ENCODE measurements around the gene LLCFC1.

The LLCFC1 gene

DNA sequence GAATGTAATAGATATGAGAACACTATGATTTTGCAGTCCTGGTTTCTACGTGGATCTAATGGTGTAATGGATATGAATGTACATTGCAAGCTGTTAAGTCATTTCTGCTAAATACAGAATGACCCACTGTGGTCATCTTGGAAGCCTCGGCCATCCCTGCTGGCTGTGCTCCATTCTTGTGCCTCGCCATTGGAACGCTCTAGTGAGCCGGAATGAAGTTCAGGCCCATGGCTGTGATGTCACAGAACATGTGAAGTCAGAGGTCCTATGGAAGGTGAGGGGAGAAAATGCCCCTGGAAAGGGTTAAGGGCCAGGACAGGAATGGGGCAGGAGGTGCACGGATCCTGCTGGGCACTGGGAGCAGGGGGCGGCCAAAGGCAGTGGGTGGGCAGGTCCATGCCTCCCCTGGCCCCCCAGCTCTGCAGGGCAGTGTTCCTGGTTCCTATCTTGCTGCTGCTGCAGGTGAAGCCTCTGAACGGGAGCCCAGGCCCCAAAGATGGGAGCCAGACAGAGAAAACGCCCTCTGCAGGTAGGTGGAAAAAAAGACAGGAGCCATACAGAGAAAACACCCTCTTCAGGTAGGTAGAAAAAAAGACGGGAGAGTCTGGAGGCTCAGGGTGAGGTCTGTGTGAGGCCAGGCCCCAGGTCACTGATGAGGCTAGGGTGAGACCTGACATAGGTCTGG is at the start of gene LLCFC1:
TSS of gene LLCFC1 (plus strand) at position 259 of the 685 bp plus-strand sequence. CDS start at position 397, 138 bp downstream.
- no peak for DNase-seq (ENCODE audit: extremely low read depth in 1 of 2, low read depth in 1 of 2)

DNA sequence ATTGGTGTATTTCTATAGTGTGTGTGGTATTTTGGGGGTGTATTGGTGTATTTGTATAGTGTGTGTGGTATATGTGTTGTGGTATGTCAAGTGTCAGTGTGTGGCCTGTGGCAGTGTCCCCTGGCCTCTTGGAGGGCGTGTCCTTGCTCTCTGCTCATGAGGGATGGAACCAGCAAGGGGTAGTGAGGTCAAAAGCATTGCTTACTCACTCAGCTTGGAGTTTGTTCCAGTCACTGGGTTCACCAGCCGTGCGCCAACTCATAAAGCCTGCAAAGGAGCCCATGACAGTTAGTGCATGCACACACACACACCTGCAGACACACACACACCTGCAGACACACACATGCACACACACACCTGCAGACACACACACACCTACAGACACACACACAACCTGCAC is 49.5 kb upstream of the LLCFC1 start:
- no peak for DNase-seq (ENCODE audit: extremely low read depth in 1 of 2, low read depth in 1 of 2)

- DNase-seq (ENCODE audit: extremely low read depth in 1 of 2, low read depth in 1 of 2): no peak
Measured at GRCh38 chr7:142890874-142891485, 48.3 kb upstream of the LLCFC1 start.

DNA sequence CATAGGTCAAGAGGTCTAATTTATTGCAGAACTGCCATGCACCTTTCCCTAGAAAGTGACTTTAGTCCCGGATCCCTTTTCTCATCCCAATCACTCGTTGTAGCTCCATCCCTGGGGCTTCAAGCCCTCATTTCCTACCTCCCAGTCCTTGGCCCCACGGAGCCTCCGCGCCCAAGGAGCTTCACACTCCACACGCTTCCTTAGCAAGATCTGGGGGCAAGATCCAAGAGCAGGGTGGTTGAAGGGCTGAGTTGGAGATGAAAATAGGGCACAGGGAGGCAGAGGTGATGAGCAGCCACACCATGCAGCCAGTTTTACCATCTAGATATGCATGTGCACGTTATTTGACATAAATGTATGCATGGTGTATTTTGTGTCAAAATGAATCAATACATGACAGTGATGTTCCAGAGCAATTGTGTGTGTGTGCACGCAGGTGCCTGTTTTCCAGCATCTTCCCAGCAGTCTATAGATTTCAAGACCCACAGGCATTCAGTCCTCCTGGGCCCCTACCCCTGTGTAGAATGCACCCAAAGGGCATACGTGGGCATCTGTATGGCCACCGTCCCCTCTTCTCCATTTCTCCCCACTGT is 47.7 kb upstream of the LLCFC1 start:
- no peak for DNase-seq (ENCODE audit: extremely low read depth in 1 of 2, low read depth in 1 of 2)

- DNase-seq (ENCODE audit: extremely low read depth in 1 of 2, low read depth in 1 of 2): no peak
Measured at GRCh38 chr7:142892951-142893350, 46.3 kb upstream of the LLCFC1 start.

GRCh38 chr7:142894112-142894984 is 44.9 kb upstream of the LLCFC1 start:
- no peak for DNase-seq (ENCODE audit: extremely low read depth in 1 of 2, low read depth in 1 of 2)

- no peak for DNase-seq (ENCODE audit: extremely low read depth in 1 of 2, low read depth in 1 of 2)
Measured at GRCh38 chr7:142894985-142895593, 44.2 kb upstream of the LLCFC1 start.

DNA sequence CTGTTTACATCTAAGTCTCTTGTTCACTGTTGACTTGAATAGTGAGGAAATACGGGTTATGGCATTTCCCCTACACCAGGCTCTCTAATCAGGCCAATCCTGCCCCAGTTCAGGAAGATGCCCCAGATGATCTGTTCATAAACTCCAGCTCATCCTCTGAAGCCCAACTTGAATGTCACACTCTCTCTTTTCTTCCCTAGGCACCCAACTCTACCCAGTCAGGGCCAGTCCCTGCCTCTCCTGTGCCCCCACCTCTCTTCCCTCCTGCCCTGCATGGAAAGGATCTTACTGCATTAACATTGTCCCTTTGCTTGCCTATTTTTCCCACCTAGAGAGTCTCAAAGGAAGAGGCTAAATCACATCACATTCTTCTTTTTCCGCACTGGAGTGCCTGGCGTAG is 43.1 kb upstream of the LLCFC1 start:
- no peak for DNase-seq (ENCODE audit: extremely low read depth in 1 of 2, low read depth in 1 of 2)

DNA sequence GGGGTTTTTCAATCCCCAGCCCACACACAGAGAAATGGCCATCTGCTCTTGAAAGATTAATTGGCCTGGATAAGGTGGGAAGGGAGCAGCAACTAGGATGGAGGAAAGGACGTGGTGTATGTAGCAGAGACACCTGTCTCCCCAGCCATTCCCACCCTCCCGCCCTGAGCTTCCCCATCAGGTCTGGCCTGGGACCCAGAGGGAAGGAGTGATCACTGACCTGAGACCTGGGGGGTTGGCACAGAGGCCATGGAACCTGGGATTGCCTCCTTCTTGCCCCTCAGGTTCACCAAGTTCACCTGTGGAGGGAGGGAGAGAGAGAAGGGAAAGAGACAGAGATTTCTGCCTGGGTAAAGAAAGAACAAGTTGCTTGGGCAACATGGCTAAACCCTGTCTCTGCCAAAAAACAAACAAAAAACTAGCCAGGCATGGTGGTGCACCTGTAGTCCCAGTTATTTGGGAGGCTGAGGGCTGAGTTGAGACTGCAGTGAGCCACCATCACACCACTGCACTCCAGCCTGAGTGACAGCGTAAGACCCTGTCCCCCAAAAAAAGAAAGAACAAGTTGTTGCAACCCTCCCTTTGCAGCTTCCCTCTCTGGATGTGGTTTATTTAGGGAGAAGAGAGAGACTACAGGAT is 42.4 kb upstream of the LLCFC1 start:
- no peak for DNase-seq (ENCODE audit: extremely low read depth in 1 of 2, low read depth in 1 of 2)

DNA sequence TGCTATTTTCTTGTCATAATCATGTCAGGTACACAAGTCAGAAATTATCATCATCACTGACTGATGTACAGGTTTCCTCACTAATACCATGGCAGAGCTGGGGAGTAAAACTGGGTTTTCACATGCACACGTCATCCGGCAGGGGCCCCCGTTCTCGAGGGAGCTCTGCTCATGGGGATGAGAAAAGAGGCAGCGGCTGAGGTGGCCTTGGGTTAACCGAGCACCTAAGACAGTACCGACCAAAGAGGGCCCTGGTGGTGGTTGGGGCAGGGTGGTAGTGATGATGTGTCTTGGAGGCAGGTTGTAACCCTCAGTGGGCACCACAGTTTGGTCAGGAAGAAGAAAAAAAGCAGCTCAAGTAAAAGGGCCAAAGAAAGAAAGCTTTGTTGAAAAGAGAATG is 41.6 kb upstream of the LLCFC1 start:
- no peak for DNase-seq (ENCODE audit: extremely low read depth in 1 of 2, low read depth in 1 of 2)

- DNase-seq (ENCODE audit: extremely low read depth in 1 of 2, low read depth in 1 of 2): no peak
Measured at GRCh38 chr7:142898377-142899170, 40.7 kb upstream of the LLCFC1 start.

DNA sequence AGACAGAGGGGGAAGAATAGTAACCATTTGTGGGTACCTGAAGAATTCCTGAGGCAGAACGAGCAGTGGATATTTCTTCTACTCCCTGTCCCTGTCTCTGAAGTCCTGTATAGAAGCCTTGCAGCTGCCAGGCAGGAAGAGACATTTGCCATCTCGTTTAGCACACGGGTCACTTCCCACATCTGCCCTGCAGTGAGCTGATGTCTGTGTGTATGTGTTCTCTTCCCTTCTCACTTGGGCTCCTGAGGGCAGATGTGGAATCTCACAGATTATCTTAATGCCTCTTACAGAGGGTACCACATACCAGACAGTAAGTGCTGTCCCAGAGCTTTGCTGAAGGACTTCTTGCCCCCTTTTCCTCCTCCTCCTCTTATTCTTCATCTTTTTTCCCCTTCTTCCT is 39.6 kb upstream of the LLCFC1 start:
- no peak for DNase-seq (ENCODE audit: extremely low read depth in 1 of 2, low read depth in 1 of 2)

DNA sequence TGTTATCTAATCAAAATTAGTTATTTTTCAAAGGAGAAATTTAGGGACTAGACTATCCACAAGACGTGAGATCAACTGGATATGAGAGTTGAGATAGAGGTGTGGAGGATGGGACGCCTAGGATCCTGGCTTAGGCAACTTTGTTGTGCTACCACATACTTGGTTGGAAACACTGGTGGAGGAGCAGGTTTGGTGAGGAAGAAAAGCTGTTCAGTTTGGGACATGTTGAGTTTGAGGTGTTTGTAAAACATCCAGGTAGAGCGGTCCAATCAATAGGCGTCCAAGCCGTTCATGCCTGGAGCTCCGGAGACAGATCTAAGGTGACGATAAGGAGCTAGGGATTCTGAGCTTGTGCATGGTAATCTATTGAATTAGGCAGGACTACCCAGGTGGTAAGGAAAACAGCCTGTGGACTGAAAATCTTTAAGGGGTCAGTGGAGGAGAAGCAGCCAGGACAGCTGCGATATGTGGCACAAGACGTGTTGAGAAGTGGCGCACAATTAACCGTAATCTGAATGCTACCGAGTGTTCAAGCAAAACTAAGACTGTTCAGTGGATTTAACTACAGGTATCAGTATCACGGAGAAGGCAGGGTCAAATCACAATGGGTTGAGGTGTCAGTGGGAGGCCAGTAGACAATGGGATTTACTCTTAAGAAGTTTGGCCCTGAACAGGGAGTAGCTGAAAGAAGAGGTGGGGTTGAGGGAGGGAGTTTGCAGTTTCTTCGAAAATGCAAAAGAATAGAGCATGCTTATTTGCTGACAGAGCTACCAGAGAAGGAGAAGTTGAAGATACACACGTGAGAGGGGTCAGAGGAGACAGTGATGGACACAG is 37.6 kb upstream of the LLCFC1 start:
- no peak for DNase-seq (ENCODE audit: extremely low read depth in 1 of 2, low read depth in 1 of 2)

GRCh38 chr7:142904128-142904527 is 35.2 kb upstream of the LLCFC1 start:
- no peak for DNase-seq (ENCODE audit: extremely low read depth in 1 of 2, low read depth in 1 of 2)

DNA sequence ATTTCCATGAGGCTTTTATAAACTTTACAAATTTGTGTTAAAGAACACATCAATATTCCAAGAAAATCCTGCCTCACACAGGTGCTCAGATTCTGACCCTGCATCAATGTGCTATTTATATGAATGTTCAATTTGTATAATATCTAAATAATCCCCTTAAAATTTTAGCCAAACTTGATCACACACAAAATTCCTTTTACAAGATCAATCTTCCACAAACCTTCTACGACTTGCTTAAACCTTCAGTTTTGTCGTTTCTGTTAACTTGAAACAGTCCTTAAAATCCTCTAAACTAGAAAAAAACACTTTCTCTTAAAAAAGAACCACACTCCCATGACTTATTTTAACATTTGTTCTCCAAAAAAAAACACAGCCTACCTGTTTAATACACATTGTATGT is 33.5 kb upstream of the LLCFC1 start:
- no peak for DNase-seq (ENCODE audit: extremely low read depth in 1 of 2, low read depth in 1 of 2)

GRCh38 chr7:142906643-142907042 is 32.6 kb upstream of the LLCFC1 start:
- no peak for DNase-seq (ENCODE audit: extremely low read depth in 1 of 2, low read depth in 1 of 2)

GRCh38 chr7:142908290-142908689 is 31.0 kb upstream of the LLCFC1 start:
- DNase-seq (ENCODE audit: extremely low read depth in 1 of 2, low read depth in 1 of 2): no peak

DNA sequence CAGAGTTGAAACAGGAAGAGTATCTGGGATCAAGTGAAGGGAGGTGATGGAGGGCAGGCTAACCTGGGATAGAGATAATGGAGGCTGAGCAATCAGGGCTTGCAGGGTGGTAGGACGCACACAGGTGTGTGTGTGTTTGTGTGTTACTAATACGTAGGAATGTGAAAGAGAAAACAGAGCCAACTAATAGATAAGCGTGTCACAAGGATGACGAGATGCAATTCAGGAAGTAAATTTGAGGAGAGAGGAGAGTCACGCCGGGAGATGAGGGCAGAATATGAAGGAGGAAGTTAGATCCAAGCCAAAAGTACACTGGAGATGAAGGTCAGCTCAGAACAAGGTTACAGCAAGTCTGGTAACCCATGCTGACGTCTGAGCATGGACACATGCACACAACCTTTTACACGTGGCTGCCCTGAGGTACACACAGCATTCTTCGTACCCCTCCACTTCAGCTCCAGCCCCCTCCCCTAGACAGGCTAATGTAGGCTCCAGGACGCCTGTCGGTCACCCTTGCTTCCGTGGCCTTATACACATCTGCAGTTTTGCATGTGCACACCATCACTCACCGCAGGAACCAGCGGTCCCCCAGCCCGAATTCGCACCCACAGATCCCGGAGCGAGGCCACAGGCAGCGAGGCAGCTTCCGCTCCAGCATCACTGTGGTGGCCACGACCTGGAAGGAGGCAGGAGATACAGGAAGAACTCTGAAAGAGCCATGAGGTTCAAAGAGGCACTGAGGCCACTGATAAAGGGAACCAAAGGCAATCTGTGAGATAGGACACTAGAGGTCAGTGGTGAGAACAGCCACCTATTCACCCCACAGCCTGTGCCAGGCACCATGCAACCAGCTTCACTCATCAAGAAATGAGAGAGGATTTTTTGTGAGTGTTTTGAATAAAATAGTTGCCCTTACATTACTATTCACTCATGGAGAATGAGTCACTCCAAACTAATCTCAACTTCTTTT is 30.1 kb upstream of the LLCFC1 start:
- DNase-seq (ENCODE audit: extremely low read depth in 1 of 2, low read depth in 1 of 2): no peak

All from activated CD8-positive, alpha-beta memory T cell treated with anti-CD3 and anti-CD28 coated beads for 1 hour (primary cell).